Epithelial cell of esophagus (primary cell): Measurements from ENCODE around the gene VIPR2.

Source experiments
- DNase-seq: peaks from one replicate; pipeline ENCODE4 v3.0.0; 2010; ENCODE audit warnings: low read depth
- H3K4me3 ChIP-seq: 2 replicates; pipeline ENCODE4 v1.5.1; 2011; ENCODE audit warnings: mild to moderate bottlenecking, low read length, control low read depth
- TF ChIP-seq, protein P1 (sequence below): IDR thresholded peaks from 2 replicates; pipeline ENCODE4 v1.5.1; 2011; ENCODE audit warnings: low read depth, mild to moderate bottlenecking, low read length, control low read depth, inconsistent platforms; ENCODE audit not compliant: insufficient read depth; ENCODE audit errors: missing control alignments

The VIPR2 gene

DNA sequence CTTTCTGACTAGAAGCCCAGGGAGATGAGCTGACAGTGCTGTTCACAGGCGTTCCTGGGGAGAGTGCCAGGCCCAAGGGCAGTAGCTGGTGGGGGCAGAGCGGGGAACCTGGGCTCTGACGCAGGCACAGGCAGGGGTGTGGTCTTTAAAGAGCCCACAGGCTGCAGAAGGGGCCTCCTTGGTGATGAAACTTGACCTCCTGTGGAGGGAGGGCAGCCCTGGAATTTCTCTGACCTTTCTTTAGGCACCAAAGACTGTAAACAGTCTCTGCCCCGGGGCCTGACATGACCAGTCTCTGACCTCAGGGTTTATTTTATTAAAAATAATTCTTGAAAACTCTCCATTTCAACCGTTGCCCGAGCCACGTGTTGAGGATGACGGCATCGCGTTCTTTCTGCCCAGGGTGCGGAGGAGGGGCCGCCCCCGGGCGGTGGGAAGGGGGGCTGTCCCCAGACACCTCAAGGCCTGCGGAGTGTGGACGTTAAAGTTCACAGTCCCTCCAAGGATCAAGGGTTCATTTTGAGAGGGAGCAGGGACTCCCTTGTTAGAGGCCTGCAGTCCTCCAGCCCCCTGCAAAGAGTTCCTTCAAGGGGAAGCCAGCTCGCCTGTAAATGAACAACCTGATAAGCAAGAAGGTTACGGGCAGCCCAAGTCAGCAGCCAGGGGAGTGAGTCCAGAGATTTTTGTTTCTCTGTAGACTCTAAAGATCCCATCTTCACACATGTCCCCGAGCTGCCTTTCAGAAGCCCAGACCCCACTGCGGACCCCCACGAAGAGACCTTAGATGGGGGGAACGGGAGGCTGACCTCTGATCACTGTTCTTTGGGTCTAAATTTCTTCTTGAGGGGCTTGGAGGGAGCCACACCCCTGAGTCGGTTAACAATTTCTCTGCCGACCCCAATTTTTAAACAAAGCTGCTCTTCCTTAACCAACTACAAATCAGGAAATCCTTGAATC is 128.9 kb downstream of the VIPR2 start:
- TF ChIP-seq, protein P1, sequence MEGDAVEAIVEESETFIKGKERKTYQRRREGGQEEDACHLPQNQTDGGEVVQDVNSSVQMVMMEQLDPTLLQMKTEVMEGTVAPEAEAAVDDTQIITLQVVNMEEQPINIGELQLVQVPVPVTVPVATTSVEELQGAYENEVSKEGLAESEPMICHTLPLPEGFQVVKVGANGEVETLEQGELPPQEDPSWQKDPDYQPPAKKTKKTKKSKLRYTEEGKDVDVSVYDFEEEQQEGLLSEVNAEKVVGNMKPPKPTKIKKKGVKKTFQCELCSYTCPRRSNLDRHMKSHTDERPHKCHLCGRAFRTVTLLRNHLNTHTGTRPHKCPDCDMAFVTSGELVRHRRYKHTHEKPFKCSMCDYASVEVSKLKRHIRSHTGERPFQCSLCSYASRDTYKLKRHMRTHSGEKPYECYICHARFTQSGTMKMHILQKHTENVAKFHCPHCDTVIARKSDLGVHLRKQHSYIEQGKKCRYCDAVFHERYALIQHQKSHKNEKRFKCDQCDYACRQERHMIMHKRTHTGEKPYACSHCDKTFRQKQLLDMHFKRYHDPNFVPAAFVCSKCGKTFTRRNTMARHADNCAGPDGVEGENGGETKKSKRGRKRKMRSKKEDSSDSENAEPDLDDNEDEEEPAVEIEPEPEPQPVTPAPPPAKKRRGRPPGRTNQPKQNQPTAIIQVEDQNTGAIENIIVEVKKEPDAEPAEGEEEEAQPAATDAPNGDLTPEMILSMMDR: no peak
- no peak overlapping the region for H3K4me3 ChIP-seq
- DNase-seq: no peak

DNA sequence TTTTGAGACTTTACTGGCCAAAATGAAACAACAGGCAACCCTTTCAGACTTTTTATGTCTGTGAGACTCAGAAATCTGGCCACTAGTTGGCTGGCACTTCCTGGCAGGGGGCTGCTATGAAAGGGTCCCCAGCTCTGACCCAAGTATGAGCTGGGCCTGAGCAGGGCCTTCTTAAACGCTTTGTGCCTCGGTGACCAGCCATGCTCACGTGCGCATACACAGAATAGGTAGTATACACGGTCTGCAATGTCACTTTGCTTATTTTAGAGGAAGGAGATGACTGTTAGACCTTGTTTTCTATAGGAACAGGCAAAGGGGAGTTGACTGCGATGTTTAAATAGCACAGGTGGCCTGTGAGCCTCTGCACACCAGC is 129.6 kb downstream of the VIPR2 start:
- TF ChIP-seq, protein P1: no peak
- no peak for DNase-seq

DNA sequence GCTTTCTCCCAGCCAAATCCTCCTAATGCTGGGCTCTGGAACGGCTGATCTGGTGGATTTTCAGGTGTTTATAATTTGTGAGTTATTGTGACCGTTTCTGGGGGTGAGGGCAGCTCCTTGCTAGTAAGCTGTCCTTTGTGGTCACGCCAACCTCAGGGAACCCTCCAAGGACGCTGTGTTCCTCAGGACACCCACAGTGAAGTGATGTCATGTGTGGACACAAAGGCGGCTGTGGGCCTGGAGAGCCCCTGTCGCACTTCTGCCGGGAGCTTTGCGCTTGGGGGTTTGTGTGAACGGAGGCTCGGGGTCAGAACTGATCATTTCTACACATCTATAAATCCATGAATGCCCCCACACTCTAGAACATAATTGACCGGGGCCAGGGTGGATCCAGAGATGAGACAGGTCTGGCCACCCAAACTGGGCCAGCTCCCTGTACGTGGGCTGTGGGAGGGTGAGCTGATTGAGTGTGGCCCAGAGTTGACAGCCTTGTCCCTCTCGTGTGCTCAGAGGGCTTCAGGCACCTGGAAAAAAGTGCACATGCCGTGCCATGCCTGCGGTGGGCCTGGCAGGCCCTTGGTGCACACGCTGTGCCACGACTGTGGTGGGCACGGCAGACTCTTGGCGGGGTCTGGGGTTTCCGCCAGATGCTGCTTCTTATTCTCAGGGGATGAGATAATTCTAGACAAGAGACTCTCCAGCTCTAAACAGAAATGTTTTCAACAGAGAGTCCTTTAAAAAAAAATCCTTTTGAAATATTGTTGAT is 130.2 kb downstream of the VIPR2 start:
- DNase-seq: no peak
- TF ChIP-seq, protein P1: no peak
- H3K4me3 ChIP-seq: no peak overlapping the region

More for the DNA sequence above, 129.6 kb downstream of the VIPR2 start:
- H3K4me3 ChIP-seq: no peak overlapping the region

DNA sequence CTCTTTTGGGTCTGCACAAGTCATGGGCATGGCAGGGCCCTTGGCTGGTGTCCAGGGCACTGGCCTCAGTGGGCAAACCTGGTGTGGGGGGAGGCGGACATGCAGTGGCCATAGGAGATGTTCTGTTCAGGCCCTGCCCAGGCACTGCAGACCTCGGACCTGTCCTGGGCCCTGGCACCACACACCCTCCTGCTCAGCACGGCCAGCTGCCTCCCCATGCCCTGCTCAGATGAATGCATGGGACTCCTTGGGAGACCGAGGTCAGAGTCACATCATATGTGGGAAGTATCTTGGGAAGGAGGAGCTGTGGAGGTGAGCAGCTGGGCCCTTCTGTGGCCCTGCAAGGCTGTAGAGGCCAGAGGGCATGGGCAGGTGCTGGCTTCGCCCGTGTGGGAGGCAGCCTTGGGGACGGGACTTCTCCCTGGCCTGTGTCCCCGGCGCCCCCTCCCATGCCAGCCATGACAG is 130.8 kb downstream of the VIPR2 start:
- TF ChIP-seq, protein P1: no peak
- DNase-seq: no peak

DNA sequence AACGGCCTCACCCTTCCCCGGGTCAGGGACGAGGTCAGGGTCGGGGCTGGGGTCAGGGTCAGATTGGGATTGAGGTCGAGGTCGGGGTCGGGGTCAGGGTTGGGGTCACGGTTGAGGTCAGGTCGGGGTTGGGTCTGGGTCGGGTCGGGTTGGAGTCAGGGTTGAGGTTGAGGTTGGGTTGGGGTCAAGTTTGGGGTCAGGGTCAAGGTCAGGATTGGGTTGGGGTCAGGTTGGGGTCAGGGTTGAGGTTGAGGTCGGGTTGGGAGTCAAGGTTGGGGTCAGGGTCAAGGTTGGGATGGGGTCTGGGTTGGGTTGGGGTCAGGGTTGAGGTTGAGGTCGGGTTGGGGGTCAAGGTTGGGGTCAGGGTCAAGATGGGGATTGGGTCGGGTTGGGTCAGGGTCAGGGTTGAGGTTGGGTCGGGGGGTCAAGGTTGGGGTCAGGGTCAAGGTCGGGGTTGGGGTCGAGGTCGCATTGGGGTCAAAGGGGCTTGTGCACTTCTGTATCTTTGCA is 131.4 kb downstream of the VIPR2 start:
- TF ChIP-seq, protein P1: no peak
- no peak for DNase-seq
- no peak overlapping the region for H3K4me3 ChIP-seq

More for the DNA sequence above, 130.8 kb downstream of the VIPR2 start:
- H3K4me3 ChIP-seq: no peak overlapping the region

DNA sequence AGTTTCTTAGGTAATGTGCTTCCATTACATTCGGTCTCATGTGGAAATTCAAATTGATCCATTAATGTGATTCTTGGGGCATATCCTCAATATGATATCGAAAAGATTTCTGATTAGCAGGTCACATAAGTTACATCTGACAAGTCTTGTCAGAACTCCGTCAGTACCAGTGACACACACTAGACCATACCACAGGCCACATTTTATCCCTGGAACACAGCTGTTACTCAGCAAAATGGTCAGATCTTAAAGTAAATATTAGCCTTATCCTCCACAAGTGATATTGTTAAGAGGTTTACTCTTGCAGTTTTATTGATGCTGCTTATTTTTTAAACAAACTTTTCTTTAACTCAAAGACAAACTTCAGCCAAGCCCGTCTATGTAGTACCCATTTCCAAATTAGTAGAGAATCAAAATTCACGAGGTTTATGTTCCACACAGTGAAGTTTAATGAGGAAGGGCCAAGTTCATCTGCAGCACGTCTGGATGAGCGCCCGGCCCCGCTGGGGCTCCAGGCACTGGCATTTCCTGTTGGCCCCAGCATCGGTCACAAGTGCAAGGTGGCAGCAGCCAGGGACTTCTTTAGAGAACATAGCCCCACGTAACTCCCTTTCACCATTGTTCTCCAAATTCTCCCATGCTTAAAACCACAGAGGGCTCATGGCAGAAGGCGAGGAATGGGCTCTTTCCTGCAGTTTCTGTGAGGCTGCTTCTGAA is 132.2 kb downstream of the VIPR2 start:
- no peak overlapping the region for H3K4me3 ChIP-seq
- no peak for DNase-seq
- TF ChIP-seq, protein P1: no peak
